ENCODE measurements around the gene PDE4D. TPM values are rescaled to one million over a fixed set of nuclear protein-coding genes. Genes with fewer than 3 reads are reported as not detected.

Gene PDE4D
- total RNA-seq, 1 experiment from 2014 or later, result 11.6 TPM

GRCh38 chr5:59842999-59843398 is 50.5 kb downstream of the PDE4D start:
- H3K9me3 Mint-ChIP-seq (ENCODE audit: low read depth, unreplicated experiment), result no peaks in the 10 kb centered on the region
- peaks cover 20% of the 10 kb centered on the region for H3K4me1 Mint-ChIP-seq (ENCODE audit: low read depth, unreplicated experiment)
- no peak for TF ChIP-seq CTCF (IDR thresholded peaks at IDR 0.05; ENCODE audit: unreplicated experiment)
- no peaks in the 10 kb centered on the region for H3K36me3 Mint-ChIP-seq (ENCODE audit: insufficient read depth, unreplicated experiment)
- intact Hi-C loops (cut with micrococcal nuclease; ENCODE audit: unreplicated experiment), result no loop called here
- BruUV-seq (replicated peaks), result no TSS peak
- DNase-seq, result no peak
- H3K4me3 Mint-ChIP-seq (ENCODE audit: low read depth, unreplicated experiment), result no peak overlapping the region
- CTCF ChIA-PET, result no interaction called here
- H3K27ac Mint-ChIP-seq (ENCODE audit: unreplicated experiment), result no peak overlapping the region
- H3K27me3 Mint-ChIP-seq (ENCODE audit: unreplicated experiment), result peaks cover 10% of the 10 kb centered on the region

- TF ChIP-seq CTCF (IDR thresholded peaks at IDR 0.05; ENCODE audit: unreplicated experiment), result no peak
- intact Hi-C loops (cut with micrococcal nuclease; ENCODE audit: unreplicated experiment), result no loop called here
- H3K4me3 Mint-ChIP-seq (ENCODE audit: low read depth, unreplicated experiment), result no peak overlapping the region
- no peak for DNase-seq
- BruUV-seq (replicated peaks), result no TSS peak
- no peak overlapping the region for H3K27ac Mint-ChIP-seq (ENCODE audit: unreplicated experiment)
- H3K36me3 Mint-ChIP-seq (ENCODE audit: insufficient read depth, unreplicated experiment), result no peaks in the 10 kb centered on the region
- CTCF ChIA-PET, result no interaction called here
- no peaks in the 10 kb centered on the region for H3K9me3 Mint-ChIP-seq (ENCODE audit: low read depth, unreplicated experiment)
- H3K27me3 Mint-ChIP-seq (ENCODE audit: unreplicated experiment), result peaks cover 10% of the 10 kb centered on the region
- H3K4me1 Mint-ChIP-seq (ENCODE audit: low read depth, unreplicated experiment), result peaks cover 20% of the 10 kb centered on the region
These were observed 53.3 kb downstream of the PDE4D start for GRCh38 chr5:59840200-59840601.

GRCh38 chr5:59838989-59839388 is 54.5 kb downstream of the PDE4D start:
- Mint-ChIP-seq H3K27ac (ENCODE audit: unreplicated experiment) (no peak overlapping the region), H3K4me1 (ENCODE audit: low read depth, unreplicated experiment) (peaks cover 20% of the 10 kb centered on the region), H3K36me3 (ENCODE audit: insufficient read depth, unreplicated experiment) (no peaks in the 10 kb centered on the region), H3K4me3 (ENCODE audit: low read depth, unreplicated experiment) (no peak overlapping the region), H3K27me3 (ENCODE audit: unreplicated experiment) (peaks cover 10% of the 10 kb centered on the region), H3K9me3 (ENCODE audit: low read depth, unreplicated experiment) (no peaks in the 10 kb centered on the region)
- no peak for DNase-seq
- CTCF ChIA-PET, result no interaction called here
- no TSS peak for BruUV-seq (replicated peaks)
- intact Hi-C loops (cut with micrococcal nuclease; ENCODE audit: unreplicated experiment), result no loop called here
- TF ChIP-seq CTCF (IDR thresholded peaks at IDR 0.05; ENCODE audit: unreplicated experiment), result no peak

- Mint-ChIP-seq H3K9me3 (ENCODE audit: low read depth, unreplicated experiment) (no peaks in the 10 kb centered on the region), H3K4me3 (ENCODE audit: low read depth, unreplicated experiment) (no peak overlapping the region), H3K27ac (ENCODE audit: unreplicated experiment) (no peak overlapping the region), H3K4me1 (ENCODE audit: low read depth, unreplicated experiment) (peaks cover 25% of the 10 kb centered on the region), H3K27me3 (ENCODE audit: unreplicated experiment) (peaks cover 10% of the 10 kb centered on the region), H3K36me3 (ENCODE audit: insufficient read depth, unreplicated experiment) (no peaks in the 10 kb centered on the region)
- CTCF ChIA-PET, result no interaction called here
- intact Hi-C loops (cut with micrococcal nuclease; ENCODE audit: unreplicated experiment), result no loop called here
- TF ChIP-seq CTCF (IDR thresholded peaks at IDR 0.05; ENCODE audit: unreplicated experiment), result no peak
- no TSS peak for BruUV-seq (replicated peaks)
- no peak for DNase-seq
These were observed 55.5 kb downstream of the PDE4D start for GRCh38 chr5:59838067-59838466.

Data from Calu3 (cell line).